ENCODE data around the gene TMIGD3. TPM values are rescaled to one million over a fixed set of nuclear protein-coding genes. Genes with fewer than 3 reads are reported as not detected.

Gene TMIGD3
- total RNA-seq, 1 donor from 2014 or later: not detected

- Mint-ChIP-seq H3K4me1 (peaks cover 38% of the 10 kb centered on the region), H3K27ac (peak overlapping the region; percentile 100), H3K36me3 (peaks cover 14% of the 10 kb centered on the region), H3K9me3 (no peaks in the 10 kb centered on the region), H3K4me3 (peak overlapping the region; percentile 100), H3K27me3 (ENCODE audit: low read depth) (no peaks in the 10 kb centered on the region)
- DNase-seq (ENCODE audit: low spot score in 2 of 2, unreplicated experiment in 2 of 2): no peak
- no peak for TF ChIP-seq CTCF (IDR thresholded peaks at IDR 0.05; ENCODE audit: unreplicated experiment)
These were observed 53.2 kb downstream of the TMIGD3 start for GRCh38 chr1:111450185-111450584.

- Mint-ChIP-seq H3K4me3 (peak overlapping the region; percentile 100), H3K27ac (peak overlapping the region; percentile 100), H3K36me3 (peaks cover 10% of the 10 kb centered on the region), H3K9me3 (no peaks in the 10 kb centered on the region), H3K4me1 (peaks cover 38% of the 10 kb centered on the region), H3K27me3 (ENCODE audit: low read depth) (no peaks in the 10 kb centered on the region)
- DNase-seq (ENCODE audit: low spot score in 2 of 2, unreplicated experiment in 2 of 2): no peak
- no peak for TF ChIP-seq CTCF (IDR thresholded peaks at IDR 0.05; ENCODE audit: unreplicated experiment)
These were observed 53.8 kb downstream of the TMIGD3 start for GRCh38 chr1:111449703-111450017.

DNA sequence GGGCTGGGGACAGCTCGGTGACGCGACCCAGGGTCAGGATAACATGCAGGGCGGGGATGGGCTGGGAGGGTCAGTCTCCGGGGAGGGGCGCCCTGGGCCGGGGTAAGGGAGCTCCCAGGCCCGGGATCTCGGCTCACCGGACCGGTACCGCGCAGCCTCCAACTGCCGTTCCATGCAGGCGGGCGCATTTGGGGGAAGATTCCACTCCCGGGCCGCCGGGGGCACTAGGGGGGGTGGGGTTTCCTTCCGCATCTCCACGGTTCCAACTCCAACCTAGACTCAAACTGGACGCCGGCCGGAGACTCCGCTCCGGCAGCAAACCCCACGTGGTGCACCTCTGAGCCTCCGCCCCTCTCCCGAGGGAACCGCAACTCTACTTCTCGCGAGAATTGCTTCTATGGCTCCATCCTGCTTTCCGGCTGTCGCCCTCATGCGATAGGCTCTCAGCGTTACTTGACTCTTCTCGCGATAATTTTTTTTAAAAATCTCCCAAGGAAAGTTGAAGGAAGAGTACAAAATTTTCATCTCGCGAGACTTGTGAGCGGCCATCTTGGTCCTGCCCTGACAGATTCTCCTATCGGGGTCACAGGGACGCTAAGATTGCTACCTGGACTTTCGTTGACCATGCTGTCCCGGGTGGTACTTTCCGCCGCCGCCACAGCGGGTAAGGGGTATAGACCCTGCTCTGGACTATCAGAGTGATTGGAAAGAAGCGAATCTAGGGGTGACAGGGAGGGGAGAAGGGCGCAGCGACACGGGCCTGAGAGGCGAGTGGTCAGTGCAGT lies 54.3 kb downstream of the TMIGD3 start, which contains the start of the genes ATP5PB and WDR77:
Gene ATP5PB (plus strand): TSS at position 547 of the 785 bp plus-strand sequence. CDS start 78 bp downstream, at position 625.
Gene WDR77 (minus strand): TSS at position 339 of the 785 bp plus-strand sequence. CDS start 87 bp downstream, at position 252.
- no peak for TF ChIP-seq CTCF (IDR thresholded peaks at IDR 0.05; ENCODE audit: unreplicated experiment)
- DNase-seq (ENCODE audit: low spot score in 2 of 2, unreplicated experiment in 2 of 2): peak; percentile 86
- H3K36me3 Mint-ChIP-seq: peaks cover 13% of the 10 kb centered on the region
- H3K27me3 Mint-ChIP-seq (ENCODE audit: low read depth): no peaks in the 10 kb centered on the region
- peaks cover 38% of the 10 kb centered on the region for H3K4me1 Mint-ChIP-seq
- peak within 1 kb of the TSS; percentile 100 for H3K4me3 Mint-ChIP-seq
- peak within 1 kb of the TSS; percentile 100 for H3K27ac Mint-ChIP-seq
- H3K9me3 Mint-ChIP-seq: no peaks in the 10 kb centered on the region

- H3K4me3 Mint-ChIP-seq: peak overlapping the region; percentile 100
- H3K9me3 Mint-ChIP-seq: no peaks in the 10 kb centered on the region
These were observed 54.9 kb downstream of the TMIGD3 start for GRCh38 chr1:111448482-111448917.

More at GRCh38 chr1:111448482-111448917, 54.9 kb downstream of the TMIGD3 start:
- Mint-ChIP-seq H3K4me1 (peaks cover 38% of the 10 kb centered on the region), H3K27ac (peak overlapping the region; percentile 77), H3K27me3 (ENCODE audit: low read depth) (no peaks in the 10 kb centered on the region), H3K36me3 (peaks cover 13% of the 10 kb centered on the region)
- no peak for DNase-seq (ENCODE audit: low spot score in 2 of 2, unreplicated experiment in 2 of 2)
- no peak for TF ChIP-seq CTCF (IDR thresholded peaks at IDR 0.05; ENCODE audit: unreplicated experiment)

All from mesothelial cell of epicardium (in vitro differentiated cells).